ENCODE measurements around the gene NFAT5. TPM values are rescaled to one million over a fixed set of nuclear protein-coding genes. Genes with fewer than 3 reads are reported as not detected.
"Not testable (repeated sequence)": the region's sequence is repeated elsewhere in the genome, so short reads cannot be mapped to it uniquely, and the experiment has no call there.

Gene NFAT5
- total RNA-seq, 1 donor from 2014 or later: 13.9 TPM

DNA sequence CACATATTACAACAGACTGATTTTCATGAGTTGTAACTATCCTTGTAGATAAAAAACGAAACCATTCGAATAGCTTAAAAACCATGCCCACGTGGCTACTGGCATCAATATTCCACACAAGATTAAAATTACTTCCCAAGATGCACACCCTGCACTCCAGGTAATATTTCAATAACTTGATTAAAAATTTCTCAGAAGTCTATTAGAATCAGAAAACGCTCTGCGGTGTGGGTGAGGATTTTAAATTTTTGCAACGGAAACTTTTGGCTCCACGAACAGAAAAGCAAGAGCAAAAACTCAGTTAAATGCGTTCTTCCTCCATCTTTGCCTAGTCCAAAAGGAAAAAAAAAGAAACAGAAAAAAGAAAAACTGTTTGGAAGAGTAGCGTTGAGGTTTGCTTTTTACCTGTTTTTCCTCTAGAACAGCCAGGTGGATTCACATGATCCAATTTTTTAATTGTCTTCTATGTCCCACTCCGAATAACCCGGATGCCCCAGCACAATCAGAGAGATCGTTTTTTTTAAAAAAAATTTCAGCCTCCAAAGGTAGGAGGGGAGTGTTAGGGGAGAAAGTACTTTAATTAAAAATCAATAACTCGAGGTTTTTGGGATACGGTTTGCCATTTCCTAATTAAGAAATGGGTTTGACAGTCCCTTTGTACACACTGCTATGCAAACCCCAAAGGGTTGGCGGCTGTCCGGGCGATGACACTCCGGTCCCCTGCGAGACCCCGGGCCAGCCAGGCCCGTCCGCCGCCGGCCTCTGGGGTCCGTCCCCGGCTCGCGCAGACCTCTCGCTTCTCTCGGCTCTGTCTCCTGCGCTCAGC lies 708 bp upstream of the NFAT5 start:
- Histone ChIP-seq H3K9me3 (replicated peaks) (no peaks in the 10 kb centered on the region), H3K4me3 (peak overlapping the region; percentile 98), H3K36me3 (no peaks in the 10 kb centered on the region), H3K4me1 (peaks cover 53% of the 10 kb centered on the region), H3K27me3 (ENCODE audit: low read depth) (no peaks in the 10 kb centered on the region), H3K27ac (replicated peaks) (peak overlapping the region; percentile 99)
- TF ChIP-seq CTCF (IDR thresholded peaks at IDR 0.05; ENCODE audit: borderline replicate concordance): no peak
- intact Hi-C loops (cut with micrococcal nuclease): loop anchor here (10.0 kb wide), 1 partner anchor 170 kb away; no protein-coding TSS in a partner anchor
- no peak for DNase-seq

GRCh38 chr16:69566240-69566980 lies 644 bp downstream of the NFAT5 start:
- Histone ChIP-seq H3K9me3 (replicated peaks) (no peaks in the 10 kb centered on the region), H3K27me3 (ENCODE audit: low read depth) (no peaks in the 10 kb centered on the region), H3K36me3 (no peaks in the 10 kb centered on the region), H3K4me1 (peaks cover 59% of the 10 kb centered on the region), H3K27ac (replicated peaks) (peak overlapping the region; percentile 99), H3K4me3 (peak overlapping the region; percentile 98)
- TF ChIP-seq CTCF (IDR thresholded peaks at IDR 0.05; ENCODE audit: borderline replicate concordance): no peak
- intact Hi-C loops (cut with micrococcal nuclease): loop anchor here (10.0 kb wide), 1 partner anchor 172 kb away; no protein-coding TSS in a partner anchor
- peak; percentile 64 for DNase-seq

- peaks cover 62% of the 10 kb centered on the region for H3K4me1 ChIP-seq
- H3K27me3 ChIP-seq (ENCODE audit: low read depth): no peaks in the 10 kb centered on the region
- peak; percentile 11 for TF ChIP-seq CTCF (IDR thresholded peaks at IDR 0.05; ENCODE audit: borderline replicate concordance)
- H3K27ac ChIP-seq (replicated peaks): peak overlapping the region; percentile 99
- H3K4me3 ChIP-seq: peak overlapping the region; percentile 98
- no peaks in the 10 kb centered on the region for H3K36me3 ChIP-seq
- intact Hi-C loops (cut with micrococcal nuclease): loop anchor here (10.0 kb wide), 1 partner anchor 172 kb away; no protein-coding TSS in a partner anchor
- no peaks in the 10 kb centered on the region for H3K9me3 ChIP-seq (replicated peaks)
- DNase-seq: no peak
Observed at GRCh38 chr16:69566981-69567680, 1.4 kb downstream of the NFAT5 start.

GRCh38 chr16:69568676-69569075 lies 2.9 kb downstream of the NFAT5 start:
- intact Hi-C loops (cut with micrococcal nuclease): loop anchor here (10.0 kb wide), 1 partner anchor 174 kb away; no protein-coding TSS in a partner anchor
- H3K27me3 ChIP-seq (ENCODE audit: low read depth): no peaks in the 10 kb centered on the region
- TF ChIP-seq CTCF (IDR thresholded peaks at IDR 0.05; ENCODE audit: borderline replicate concordance): no peak
- H3K4me3 ChIP-seq: peak overlapping the region; percentile 98
- H3K36me3 ChIP-seq: no peaks in the 10 kb centered on the region
- H3K4me1 ChIP-seq: peaks cover 66% of the 10 kb centered on the region
- no peak overlapping the region for H3K27ac ChIP-seq (replicated peaks)
- no peaks in the 10 kb centered on the region for H3K9me3 ChIP-seq (replicated peaks)
- no peak for DNase-seq

DNA sequence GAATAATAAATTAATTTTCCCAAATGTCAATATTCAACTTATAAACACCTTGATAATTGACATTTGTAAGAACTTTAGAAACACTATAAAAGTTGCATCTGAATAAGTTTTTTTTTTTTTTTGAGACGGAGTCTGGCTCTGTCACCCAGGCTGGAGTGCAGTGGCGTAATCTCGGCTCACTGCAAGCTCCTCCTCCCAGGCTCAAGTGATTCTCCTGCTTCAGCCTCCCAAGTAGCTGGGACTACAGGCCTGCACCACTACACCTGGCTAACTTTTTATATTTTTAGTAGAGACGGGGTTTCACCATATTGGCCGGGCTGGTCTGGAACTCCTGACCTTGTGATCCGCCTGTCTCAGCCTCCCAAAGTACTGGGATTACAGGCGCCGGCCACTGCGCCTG lies 13.0 kb downstream of the NFAT5 start:
- H3K9me3 ChIP-seq (replicated peaks); H3K4me3 ChIP-seq; H3K27me3 ChIP-seq (ENCODE audit: low read depth); H3K36me3 ChIP-seq; H3K27ac ChIP-seq (replicated peaks); DNase-seq; intact Hi-C loops (cut with micrococcal nuclease): not testable (repeated sequence)
- H3K4me1 ChIP-seq: peaks cover 42% of the 10 kb centered on the region

All from left ventricle myocardium inferior (tissue), 1 donor.